GM19351 (cell line): ENCODE measurements around the gene RDH5.

Experiments used
- ATAC-seq: cut with Tn5 transposase; IDR thresholded peaks from one replicate; pipeline ENCODE4 v1.9.1; 2021; ENCODE audit warnings: mild to moderate bottlenecking, moderate library complexity; ENCODE audit not compliant: unreplicated experiment

Gene RDH5

DNA sequence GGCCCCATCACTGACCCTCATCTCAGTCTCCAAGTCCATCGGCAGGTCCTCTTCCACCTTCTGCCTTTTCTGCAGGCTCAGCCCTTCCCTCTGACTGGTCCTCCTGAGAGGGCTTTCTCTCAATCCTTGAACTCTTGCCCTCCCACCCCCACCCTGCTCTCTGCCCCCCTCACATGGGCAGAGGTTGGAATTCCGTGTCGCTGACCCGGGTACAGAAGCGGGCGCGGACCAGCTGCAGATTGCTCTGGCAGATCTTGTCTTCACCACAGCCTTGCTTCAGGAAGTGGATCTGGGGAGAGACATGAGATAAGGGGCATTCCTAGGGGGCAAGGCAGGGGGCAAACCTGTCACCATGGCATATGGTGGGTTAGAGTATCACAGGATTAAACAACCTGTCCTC is 24.8 kb upstream of the RDH5 start:
- no peak for ATAC-seq

DNA sequence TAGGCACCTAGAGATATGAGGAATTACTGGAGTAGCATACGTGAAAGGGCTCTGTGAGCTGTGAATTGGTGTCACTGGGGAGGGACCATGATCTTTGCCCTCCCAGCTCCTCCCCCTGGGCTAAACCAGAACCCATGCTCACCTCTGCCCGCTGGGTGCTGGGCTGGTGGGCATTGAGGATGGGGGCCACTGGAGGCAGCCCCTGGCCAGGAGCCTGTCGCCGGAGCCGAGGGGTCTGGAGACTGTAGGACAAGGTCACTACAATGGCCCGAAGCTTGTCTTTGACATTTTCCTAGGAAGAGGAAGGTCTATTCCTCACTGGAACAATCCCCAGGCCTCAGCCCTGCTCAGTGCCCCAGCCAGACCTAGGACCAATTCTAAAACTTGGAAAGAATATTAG is 24.1 kb upstream of the RDH5 start:
- ATAC-seq = no peak

DNA sequence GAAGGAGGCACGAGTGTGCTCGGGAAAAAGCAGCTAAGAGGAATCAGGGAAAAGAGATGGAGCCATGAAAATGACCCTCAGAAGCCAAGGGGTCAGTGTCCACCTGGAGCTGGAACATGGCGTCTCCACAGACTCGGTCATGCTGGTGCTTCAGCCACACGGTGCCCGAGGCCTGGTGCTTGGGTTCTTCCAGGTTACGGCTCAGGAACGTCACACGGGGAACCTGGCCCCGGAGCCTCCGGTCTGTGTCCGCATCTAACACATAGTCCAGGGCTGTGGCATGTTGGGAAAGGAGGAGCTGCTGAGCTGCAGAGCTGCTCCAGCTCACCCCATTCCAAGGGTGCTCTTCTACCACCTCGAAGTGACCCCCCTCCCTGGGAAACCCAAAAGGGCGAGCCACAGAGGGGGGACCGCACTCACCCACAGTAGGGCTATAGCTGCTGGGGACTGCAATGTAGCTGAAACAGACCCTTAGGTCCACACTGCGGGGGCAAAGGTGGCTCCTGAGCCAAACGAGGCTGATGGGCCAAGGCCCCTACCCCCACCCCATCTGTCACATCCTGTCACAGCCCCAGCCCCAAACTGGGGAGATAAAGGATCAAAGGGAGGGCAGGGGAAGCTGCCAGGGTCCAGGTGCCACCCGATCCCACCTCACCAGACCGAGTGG is 23.3 kb upstream of the RDH5 start:
- no peak for ATAC-seq

DNA sequence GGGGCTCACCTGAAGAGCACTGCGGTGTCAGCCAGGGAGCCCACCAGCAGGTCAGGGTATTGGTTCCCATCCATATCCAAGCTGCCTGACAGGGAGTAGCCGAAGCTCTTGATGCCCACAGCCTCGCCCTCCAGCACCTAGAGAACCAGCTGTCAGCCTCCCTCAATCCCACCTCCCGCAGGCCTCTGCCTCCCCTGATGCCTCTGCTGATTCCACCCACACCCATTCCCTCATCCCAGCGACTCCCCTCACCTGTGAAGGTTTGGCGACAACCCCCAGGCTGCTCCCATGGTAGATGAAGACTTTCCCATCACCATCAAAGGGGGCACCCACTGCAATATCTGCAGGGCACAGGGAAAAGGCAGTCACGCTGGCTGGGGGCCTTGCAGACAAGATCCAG is 22.5 kb upstream of the RDH5 start:
- no peak for ATAC-seq

DNA sequence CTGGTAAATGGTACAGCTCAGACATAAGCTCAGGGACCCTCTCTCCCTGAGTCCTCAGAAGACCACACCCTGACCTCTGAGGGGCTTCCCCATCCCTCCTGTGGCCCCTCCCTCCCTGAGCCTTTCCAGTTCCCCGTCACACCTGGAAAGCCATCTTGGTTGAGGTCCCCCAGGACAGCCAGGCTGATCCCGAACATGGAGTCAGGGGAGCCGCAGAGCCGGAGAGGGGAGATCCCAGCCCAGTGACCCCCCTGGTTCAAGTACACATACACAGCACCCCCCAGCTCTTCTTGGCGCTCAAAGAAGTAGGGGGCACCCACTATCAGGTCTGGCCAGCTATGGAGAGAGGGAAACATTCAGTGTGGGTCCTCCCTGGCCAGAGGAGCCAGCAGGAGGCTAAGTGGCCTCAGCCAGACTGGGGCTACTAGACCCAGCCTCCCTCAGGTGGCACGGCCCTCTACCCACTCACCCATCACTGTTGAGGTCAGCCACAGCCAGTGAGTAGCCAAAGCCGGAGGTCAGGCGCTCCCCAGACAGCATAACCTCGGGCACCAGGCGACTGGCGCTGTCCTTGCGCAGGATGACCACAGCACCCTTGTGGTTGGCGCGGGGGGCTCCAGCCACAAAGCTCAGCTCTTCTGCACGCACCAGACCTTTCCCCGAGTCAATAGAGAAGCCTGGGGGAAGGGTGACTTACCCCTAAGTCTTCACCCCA is 21.8 kb upstream of the RDH5 start:
- no peak for ATAC-seq

DNA sequence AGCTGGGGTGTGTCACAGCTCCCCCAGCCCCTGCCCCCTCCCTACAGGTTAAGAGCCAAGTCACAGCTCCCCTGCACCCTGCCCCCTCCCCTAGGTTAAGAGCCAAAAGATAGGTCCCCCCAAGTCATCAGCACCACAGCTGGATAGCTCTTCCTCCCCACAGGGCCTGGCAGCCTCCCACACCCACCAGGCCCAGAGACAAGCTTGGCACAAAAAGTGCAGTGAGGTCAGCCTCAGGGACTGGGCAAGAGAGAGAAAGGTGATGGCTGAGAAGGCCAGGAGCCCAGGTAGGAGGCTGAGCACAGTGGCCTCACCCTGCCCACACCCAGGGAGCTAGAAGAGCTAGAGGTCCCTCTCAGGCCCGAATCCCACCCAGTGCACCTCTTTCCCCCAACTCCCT is 21.2 kb upstream of the RDH5 start:
- no peak for ATAC-seq

DNA sequence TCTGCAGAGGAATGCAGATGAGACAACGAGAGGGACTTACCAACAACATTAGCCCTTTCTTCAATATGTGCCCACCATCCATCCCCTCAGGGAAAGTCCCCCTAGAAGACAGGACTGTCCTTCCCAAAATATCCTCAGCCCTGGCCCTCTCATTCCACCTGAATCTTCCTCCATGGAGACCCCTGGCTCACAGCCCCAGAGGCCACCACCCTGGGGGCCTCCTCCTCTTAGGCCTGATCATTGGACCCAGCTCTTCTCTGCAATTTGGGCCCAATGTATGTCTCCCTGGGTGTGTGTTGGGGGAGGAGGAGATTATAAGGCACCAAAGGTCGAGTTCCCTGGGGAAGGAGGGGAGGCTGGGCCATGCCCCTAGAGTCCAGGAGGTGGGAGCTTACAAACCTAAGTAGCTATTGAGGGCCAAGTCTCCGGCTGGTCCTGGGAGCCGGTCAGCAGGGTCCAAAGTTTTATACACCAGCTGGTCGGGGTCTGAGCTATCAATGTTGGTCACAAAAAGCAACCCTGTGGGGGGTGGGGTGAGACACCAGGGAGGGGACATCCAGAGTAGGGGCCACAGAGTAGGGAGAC is 20.6 kb upstream of the RDH5 start:
- no peak for ATAC-seq

DNA sequence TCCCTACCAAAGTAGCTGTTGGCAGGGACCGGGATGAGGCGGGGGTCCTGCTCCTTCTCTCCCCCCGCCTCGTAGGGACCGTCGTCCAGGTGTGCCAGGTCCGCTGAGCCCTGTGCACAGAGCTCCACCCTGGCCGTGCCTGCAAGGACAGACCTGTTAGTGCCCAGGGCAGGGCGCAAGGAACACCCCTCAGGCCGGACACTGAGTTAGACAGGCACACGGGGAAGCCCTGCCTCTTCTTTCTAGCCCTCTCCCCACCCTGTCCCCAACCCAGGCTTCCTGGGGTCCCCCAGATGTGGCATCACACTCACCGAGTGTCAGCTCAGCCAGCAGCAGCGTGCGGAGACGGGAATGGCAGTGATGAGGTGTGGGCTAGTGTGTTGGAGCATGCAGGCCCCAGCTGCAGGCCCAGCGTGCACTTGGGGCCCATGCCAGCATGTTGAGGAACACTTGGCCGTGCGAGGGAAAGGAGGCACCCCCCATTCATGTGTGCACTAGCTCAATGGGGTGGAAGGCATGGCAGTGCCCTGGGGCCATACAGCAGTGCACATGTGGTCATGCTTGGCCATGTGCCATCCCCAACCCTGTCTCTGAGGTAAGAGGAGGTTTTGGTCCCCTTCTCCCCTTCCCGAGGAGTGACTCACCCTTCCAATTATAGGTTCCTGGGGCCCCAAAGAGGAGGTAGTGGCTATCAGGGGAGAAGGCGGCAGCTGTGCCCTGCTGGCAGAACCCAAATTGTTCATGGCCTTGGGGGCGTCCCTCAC is 19.8 kb upstream of the RDH5 start:
- ATAC-seq = no peak

DNA sequence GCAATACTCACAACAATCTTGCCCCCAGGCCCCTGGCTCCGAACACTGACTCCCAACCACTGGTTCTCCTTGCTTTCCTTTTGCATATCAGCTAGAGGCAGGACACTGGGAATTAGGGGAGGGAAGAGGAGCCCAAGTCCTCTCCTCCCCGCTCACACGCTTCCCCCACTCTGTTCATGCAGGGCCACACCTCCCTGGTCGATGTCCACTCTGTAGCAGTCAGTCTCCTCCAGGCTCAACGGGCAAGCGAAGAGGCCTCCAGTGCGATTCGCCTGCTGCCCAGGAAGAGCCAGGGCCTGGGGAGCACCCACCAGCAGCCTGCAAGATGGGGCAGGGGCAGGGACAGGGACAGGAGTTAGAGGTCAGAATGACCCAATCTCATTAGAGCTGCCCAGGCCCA is 17.3 kb upstream of the RDH5 start:
- no peak for ATAC-seq

DNA sequence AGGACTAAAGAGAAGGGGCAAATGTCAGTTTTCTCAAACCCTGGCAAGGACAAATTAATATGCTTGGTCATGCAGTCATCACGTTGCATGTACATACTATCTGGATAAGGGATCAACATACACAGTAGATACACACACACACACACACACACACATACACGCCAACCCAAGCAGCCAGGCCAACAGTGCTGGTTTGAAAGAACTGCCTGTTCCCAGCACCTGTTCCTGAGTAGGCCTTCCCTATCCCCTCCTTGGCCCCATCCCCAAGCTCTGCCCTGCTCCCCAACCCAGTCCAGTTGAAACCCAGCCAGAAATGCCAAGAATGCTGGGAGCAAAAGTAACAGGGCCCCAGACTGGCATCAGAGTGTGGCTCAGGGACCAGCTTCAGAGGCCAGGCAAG is 16.9 kb upstream of the RDH5 start:
- no peak for ATAC-seq

DNA sequence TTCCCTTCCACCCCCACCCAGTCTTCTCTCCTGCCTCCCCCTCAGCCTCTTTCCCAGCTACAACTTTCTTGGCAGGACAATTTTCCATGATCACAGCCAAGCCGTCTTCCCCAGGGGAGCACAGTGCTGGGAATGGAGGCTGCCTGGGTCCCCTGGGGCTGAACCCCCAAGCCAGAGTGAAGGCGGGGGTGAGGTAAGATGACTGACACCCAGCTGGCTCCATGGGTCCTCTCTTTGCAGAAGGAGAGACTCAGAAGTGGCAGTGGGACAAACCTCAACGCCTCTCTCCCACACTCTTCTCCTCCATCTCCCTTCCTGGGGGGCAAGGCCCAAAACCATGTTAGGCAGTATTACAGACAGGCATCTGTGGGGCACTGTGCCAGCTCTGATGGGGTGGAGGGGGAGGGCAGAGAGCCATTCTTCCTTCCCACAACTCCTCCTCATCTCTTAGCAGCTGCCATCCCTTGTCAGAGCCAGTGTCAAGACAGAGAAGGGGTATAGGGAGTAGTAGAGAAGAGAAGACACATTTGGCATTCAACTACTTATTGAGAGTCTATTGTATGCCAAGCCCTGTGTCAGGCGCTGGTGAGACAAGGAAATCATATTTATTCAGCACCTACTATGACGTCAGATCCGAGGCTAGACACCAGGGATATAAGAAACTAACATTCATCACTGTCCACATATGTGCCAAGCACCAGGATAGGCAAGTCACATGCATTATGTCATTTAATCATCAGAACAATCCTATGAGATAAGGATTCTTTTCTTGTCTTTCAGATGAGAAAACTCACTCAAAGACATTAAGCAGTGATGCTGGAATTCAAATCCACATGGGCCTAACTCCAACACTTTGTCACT is 16.1 kb upstream of the RDH5 start:
- ATAC-seq = no peak

DNA sequence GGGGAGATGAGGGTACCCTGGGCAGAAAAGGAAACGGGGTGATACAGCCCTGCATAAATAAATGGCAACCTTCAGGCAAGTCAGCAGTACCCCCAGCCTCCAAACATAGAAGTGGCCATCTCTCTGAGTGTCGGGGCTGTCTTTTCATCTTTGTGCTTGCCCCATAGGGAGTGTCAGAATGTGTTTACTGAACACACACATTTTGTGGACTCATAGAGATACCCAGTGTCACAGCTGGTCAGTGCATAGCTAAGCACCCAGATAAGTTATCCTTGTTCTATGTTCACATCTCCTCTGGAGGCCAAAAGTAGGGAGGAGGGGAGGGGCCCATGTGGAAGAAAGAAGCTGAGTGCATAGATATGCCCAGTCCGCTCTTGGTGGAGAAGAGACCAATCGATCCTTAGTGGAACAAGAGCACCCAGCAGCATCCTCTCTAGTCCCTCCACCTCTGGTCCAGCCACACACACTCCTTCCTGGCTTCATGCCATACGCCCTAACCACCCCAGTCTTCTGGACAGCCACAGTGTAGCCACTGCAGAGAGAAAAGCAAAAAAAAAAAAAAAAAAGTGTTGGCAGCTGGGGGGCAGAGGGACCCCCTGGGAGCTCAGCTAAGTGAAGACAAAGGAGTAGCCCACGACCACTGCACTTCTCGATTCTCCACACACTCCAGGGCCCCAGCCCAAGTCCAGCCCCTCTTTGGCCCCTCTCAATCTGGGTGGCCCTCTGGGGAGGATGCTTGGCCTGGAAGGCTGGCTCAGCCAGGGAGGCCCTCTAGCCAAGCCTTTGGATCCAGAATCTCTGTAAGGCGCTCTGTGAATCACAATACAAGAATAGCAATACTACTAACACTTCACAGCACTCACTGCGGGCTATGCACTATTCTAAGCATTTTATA is 15.1 kb upstream of the RDH5 start:
- ATAC-seq = no peak

DNA sequence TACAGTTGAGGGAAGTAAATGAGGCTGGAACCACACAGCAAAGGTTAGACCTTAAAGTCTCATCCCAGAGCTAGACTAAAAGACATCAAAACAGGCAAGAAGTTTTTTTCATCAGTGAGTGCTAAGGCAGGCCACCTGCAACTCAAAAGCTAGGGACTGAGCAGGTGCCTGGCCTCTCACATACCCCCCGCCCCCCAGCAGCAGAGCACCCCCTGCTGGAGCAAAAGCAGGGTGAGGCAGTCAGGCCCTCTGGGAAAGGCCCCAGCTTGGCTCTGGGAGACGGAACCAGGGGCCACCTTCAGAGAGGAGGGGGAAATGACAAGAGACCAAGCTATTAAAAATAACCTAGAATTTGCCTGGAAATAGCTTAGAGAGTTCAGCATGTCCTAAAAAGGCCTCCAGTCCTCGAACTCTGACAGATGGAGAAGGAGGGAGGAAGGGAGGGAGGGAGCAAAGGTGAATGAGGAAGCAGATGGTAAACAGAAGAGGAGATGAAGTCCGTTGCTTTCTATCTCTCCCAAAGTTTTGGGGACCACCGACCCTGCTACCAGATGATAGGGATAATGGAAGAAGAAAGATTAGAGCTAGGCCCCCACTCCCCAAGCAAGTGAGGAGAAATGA is 14.3 kb upstream of the RDH5 start:
- no peak for ATAC-seq

DNA sequence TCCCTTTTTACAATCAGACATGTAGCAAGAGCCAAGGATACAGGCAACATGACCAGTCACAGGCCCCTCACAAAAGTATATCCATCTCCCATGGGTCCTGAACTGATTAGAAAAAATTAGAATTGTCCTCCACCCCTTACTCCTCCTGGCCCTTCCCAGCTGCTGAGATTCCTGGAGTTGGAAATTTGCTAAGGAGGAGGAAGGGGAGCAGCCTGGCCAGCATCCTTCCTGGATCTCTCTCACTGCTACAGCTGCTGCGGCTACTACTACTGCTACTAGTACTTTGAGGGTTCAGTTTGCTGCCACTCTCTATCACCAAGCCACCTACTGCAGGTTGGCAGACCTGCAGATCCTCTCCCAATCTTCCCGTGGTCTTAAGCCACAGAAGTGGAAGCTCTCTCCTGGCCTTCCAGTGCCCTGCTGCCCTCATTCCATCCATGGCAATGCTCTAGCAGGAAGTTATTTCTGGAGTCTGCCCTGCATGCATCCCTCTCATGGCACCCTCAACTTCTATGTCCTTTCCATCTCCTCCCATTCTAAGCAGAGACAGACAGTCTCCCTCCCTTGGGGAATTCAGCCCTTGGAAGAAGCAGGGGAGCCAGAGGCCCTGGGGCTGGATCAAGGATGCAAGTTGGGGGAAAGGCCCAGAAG is 13.5 kb upstream of the RDH5 start:
- ATAC-seq = no peak

DNA sequence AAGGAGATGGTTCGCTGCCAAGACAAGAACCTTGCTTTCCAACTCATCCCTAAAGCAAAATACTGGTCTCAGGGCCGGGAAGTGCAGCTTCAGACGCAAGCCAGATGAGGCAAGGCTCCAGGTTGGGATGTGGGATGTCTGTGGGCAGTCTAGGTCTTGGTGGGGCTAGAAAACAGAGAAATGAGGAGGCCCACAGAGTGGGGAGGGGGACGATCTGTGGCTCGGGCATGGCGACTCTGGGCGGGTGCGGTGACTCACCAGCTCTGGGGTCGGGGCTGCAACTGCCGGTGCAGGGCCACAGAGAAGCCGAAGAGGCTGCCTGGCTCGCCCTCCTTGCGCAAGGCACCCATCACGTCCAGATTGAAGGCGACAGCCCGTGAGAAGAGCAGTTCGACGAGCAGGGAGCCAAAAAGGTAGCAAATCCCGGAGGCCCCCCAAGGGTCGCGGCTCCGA is 12.9 kb upstream of the RDH5 start:
- no peak for ATAC-seq

DNA sequence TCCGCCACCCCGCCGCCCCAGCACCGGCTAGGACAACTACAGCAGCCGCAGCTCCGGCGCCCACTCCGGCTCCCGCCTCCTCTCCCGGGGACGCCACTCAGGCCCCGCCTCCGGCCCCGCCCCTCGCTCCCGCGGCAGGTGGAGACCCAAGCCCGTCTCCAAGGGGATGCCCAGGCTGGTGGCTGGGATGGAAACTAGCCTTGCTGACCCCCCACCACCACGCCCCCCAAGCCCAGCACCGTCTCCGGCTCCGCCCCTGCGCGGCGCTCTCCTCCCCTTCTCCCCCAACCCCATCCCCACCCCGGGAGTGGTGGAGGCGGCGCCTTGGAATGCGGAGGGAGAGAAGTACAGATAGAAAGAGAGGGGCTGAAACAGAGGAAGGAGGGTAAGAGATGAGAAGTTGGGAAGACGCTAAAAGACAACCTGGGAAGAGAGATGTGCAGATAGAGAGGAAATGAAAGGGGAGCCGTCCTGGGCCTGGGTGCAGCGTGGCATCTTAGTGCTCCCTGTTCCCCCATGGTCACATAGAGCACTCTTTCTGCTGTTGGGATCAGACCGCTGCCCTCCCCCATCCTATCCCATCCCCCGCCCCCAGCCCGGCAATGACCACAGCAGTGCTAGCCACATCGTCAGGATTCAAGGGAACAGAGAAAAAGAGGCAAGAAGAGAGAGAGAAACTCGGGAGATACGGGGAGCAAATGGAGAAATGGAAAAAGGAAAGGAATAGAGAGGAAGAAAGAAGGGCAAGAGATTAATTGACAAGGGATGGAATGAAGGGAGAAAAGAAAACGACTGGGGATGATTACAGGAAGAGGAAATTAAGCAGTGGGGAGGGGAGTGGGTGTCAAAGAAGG is 12.1 kb upstream of the RDH5 start, which contains the start of gene ITGA7:
TSS of gene ITGA7 (minus strand) at position 64 of the 854 bp plus-strand sequence. CDS start 222 bp downstream, outside the sequence.
- peak; percentile 74 for ATAC-seq

DNA sequence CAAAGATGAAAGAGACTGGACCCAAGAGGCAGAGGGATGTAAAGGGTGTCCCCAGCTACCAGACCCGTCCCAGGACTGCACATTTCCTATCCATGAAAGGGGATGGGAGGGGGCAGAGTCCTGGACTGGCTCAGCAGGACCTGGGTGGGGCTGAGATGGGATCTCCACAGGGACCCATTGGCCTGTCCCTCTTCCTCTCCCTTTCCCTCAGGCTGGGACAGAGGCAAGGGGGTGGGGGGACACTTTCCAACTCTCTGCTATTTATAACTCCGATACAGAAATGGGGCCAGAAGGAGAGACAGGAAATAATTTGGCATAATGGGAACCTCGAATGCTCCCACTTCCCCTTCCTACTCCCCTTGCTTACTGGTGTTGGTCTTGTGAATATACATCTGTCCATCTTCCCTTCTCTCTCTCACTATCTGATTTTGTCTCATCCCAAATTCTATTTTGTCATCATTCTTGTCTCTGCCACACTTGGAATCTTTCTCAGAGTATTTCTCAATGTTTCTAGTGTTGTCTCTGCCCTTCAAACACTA is 11.4 kb upstream of the RDH5 start:
- ATAC-seq = no peak
